ENCODE data around the gene HCN2.

- TF ChIP-seq, protein P1, sequence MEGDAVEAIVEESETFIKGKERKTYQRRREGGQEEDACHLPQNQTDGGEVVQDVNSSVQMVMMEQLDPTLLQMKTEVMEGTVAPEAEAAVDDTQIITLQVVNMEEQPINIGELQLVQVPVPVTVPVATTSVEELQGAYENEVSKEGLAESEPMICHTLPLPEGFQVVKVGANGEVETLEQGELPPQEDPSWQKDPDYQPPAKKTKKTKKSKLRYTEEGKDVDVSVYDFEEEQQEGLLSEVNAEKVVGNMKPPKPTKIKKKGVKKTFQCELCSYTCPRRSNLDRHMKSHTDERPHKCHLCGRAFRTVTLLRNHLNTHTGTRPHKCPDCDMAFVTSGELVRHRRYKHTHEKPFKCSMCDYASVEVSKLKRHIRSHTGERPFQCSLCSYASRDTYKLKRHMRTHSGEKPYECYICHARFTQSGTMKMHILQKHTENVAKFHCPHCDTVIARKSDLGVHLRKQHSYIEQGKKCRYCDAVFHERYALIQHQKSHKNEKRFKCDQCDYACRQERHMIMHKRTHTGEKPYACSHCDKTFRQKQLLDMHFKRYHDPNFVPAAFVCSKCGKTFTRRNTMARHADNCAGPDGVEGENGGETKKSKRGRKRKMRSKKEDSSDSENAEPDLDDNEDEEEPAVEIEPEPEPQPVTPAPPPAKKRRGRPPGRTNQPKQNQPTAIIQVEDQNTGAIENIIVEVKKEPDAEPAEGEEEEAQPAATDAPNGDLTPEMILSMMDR (IDR thresholded peaks at IDR 0.05), result no peak
- TF ChIP-seq EP300 (IDR thresholded peaks at IDR 0.05), result no peak
- TF ChIP-seq POLR2A (IDR thresholded peaks at IDR 0.05), result no peak
- TF ChIP-seq POLR2AphosphoS5 (IDR thresholded peaks at IDR 0.05), result no peak
These were observed 32.9 kb upstream of the HCN2 start for GRCh38 chr19:556611-557382.
